ENCODE results near the gene MLX. TPM values are rescaled to one million over a fixed set of nuclear protein-coding genes. Genes with fewer than 3 reads are reported as not detected.

Gene MLX
- total RNA-seq, 2 experiments from 2014 or later: 38.4 to 39.7 TPM

GRCh38 chr17:42571435-42572225 is 4.7 kb downstream of the MLX start:
- Mint-ChIP-seq H3K27me3 (no peaks in the 10 kb centered on the region), H3K36me3 (peaks cover 53% of the 10 kb centered on the region), H3K4me3 (no peak overlapping the region), H3K27ac (peak overlapping the region; percentile 14), H3K9me3 (no peaks in the 10 kb centered on the region), H3K4me1 (ENCODE audit: low read depth) (peaks cover 36% of the 10 kb centered on the region)
- CTCF ChIA-PET: interaction anchor here (1.4 kb wide), 1 partner anchor 17 kb away, joined by 3 read pairs; no protein-coding TSS in a partner anchor
- POLR2A ChIA-PET: interaction anchor here (0.6 kb wide), 1 partner anchor 274 kb away, joined by 3 read pairs; no protein-coding TSS in a partner anchor
- DNase-seq: no peak
- intact Hi-C loops (cut with micrococcal nuclease): no loop called here

DNA sequence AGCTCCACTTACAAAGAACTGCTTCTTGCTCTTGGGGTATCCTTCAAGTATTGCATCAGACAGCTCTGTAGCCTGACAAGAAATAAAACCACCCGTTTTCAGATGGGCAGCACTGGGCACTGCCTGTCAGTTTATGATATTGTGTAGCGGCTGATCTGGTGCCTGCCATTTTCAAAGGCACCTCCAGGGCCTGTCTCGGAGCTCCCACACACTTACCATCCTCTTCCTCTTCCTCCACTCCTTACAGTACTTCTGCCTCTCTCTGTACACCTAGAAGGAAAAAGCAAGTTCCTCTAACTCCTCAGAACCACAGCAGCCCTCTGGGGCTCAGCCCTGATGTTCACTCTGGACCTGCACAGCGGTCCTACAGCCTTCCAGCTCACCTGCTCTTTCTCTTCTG is 6.2 kb downstream of the MLX start:
- no peak for DNase-seq
- ChIA-PET CTCF (no interaction called here), POLR2A (no interaction called here)
- intact Hi-C loops (cut with micrococcal nuclease): no loop called here
- Mint-ChIP-seq H3K4me3 (no peak overlapping the region), H3K9me3 (no peaks in the 10 kb centered on the region), H3K27ac (peak overlapping the region; percentile 19), H3K4me1 (ENCODE audit: low read depth) (peaks cover 34% of the 10 kb centered on the region), H3K36me3 (peaks cover 60% of the 10 kb centered on the region), H3K27me3 (no peaks in the 10 kb centered on the region)

DNA sequence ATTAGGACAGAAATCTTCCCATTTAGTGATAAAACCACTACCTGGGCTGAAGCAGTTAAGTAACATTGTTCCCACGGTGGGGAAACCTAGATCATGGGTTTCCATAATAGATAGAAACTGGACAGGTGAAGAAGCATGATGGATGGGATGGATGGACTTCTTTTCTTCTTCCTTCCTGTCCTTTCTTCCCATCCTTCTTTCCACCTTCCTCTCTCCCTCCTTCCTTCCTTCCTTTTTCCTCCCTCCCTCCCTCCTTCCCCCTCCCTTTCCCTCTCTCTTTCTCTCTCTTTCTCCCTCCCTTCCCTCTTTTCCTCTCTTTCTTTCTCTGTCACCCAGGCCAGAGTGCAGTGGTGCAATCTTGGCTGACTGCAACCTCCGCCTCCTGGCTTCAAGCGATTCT is 7.6 kb downstream of the MLX start:
- CTCF ChIA-PET: no interaction called here
- H3K4me1 Mint-ChIP-seq (ENCODE audit: low read depth): peaks cover 28% of the 10 kb centered on the region
- H3K4me3 Mint-ChIP-seq: no peak overlapping the region
- H3K27ac Mint-ChIP-seq: no peak overlapping the region
- H3K9me3 Mint-ChIP-seq: no peaks in the 10 kb centered on the region
- H3K27me3 Mint-ChIP-seq: no peaks in the 10 kb centered on the region
- DNase-seq: no peak
- POLR2A ChIA-PET: no interaction called here
- intact Hi-C loops (cut with micrococcal nuclease): no loop called here
- peaks cover 51% of the 10 kb centered on the region for H3K36me3 Mint-ChIP-seq

GRCh38 chr17:42577140-42577531 is 10.2 kb downstream of the MLX start:
- CTCF ChIA-PET: interaction anchor here (0.8 to 4.1 kb wide), 16 partner anchors 9 to 421 kb away, joined by 3 to 90 read pairs (median 12); partner anchors contain the start of genes BECN1, CCR10, MLX and RAMP2
- Mint-ChIP-seq H3K27me3 (no peaks in the 10 kb centered on the region), H3K9me3 (no peaks in the 10 kb centered on the region), H3K27ac (peak overlapping the region; percentile 97), H3K4me1 (ENCODE audit: low read depth) (peaks cover 28% of the 10 kb centered on the region), H3K4me3 (peak overlapping the region; percentile 91), H3K36me3 (peaks cover 45% of the 10 kb centered on the region)
- DNase-seq: no peak
- intact Hi-C loops (cut with micrococcal nuclease): loop anchor here (1.0 to 5.0 kb wide), 4 partner anchors 14 to 245 kb away; partner anchors contain the start of genes BECN1, COASY, RETREG3 and TUBG1
- POLR2A ChIA-PET: interaction anchor here (0.6 to 3.3 kb wide), 8 partner anchors 11 to 1876 kb away, joined by 3 to 38 read pairs (median 4); partner anchors contain the start of genes MLX, RETREG3 and TUBG1

- Mint-ChIP-seq H3K4me3 (peak within 1 kb of the TSS; percentile 91), H3K27ac (peak within 1 kb of the TSS; percentile 97), H3K27me3 (no peaks in the 10 kb centered on the region), H3K9me3 (no peaks in the 10 kb centered on the region), H3K4me1 (ENCODE audit: low read depth) (peaks cover 28% of the 10 kb centered on the region), H3K36me3 (peaks cover 44% of the 10 kb centered on the region)
- intact Hi-C loops (cut with micrococcal nuclease): loop anchor here (1.0 to 5.0 kb wide), 5 partner anchors 15 to 245 kb away; partner anchors contain the start of genes BECN1, COASY, RETREG3 and TUBG1
- CTCF ChIA-PET: interaction anchor here (0.6 to 4.1 kb wide), 54 partner anchors 10 to 586 kb away, joined by 3 to 90 read pairs (median 8); partner anchors contain the start of genes BECN1, CCR10, MLX and NAGLU
- POLR2A ChIA-PET: interaction anchor here (0.5 to 3.3 kb wide), 19 partner anchors 8 to 1876 kb away, joined by 3 to 38 read pairs (median 4); partner anchors contain the start of genes MLX, NAGLU, PSME3 and RETREG3
- DNase-seq: peak; percentile 98
Observed at GRCh38 chr17:42577532-42578281, 10.8 kb downstream of the MLX start, which contains the start of gene PSMC3IP. Gene PSMC3IP, minus strand, starts transcription at chr17:42577729. Its CDS starts 43 bp downstream, at chr17:42577686.

DNA sequence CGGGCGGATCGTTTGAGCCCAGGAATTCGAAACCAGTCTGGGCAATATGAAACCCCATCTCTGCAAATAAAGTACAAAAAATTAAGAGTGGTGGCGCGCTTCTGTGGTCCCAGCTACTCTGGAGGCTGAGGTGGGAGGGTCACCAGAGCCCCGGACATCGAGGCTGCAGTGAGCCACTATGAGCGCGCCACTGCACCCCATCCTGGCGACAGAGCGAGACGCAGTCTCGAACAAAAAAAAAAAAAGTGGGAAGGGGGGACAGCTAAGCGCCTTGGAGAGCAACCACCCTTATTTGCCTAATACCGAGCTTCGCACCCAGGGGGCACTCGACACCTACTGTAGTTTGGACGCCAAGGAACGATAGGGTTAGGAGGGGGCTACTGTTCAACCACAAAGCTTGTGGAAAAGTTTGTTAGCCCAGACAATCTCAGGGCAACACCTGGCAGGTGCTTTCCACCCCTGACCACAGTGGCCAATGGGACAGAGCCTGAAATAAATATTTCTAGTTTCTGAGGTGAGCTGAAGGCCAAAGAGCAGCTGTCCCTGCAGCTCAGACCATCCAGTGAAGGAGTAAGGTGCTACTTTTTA is 11.5 kb downstream of the MLX start:
- Mint-ChIP-seq H3K27me3 (no peaks in the 10 kb centered on the region), H3K27ac (peak overlapping the region; percentile 97), H3K9me3 (no peaks in the 10 kb centered on the region), H3K4me1 (ENCODE audit: low read depth) (peaks cover 25% of the 10 kb centered on the region), H3K4me3 (peak overlapping the region; percentile 91), H3K36me3 (peaks cover 43% of the 10 kb centered on the region)
- intact Hi-C loops (cut with micrococcal nuclease): loop anchor here (1.0 to 5.0 kb wide), 2 partner anchors 185 to 244 kb away; partner anchors contain the start of gene BECN1
- ChIA-PET CTCF (interaction anchor here (0.6 to 4.1 kb wide), 61 partner anchors 9 to 586 kb away, joined by 3 to 90 read pairs (median 6); partner anchors contain the start of genes BECN1, CCR10, MLX and NAGLU), POLR2A (interaction anchor here (0.5 to 3.3 kb wide), 18 partner anchors 9 to 760 kb away, joined by 3 to 38 read pairs (median 4); partner anchors contain the start of genes MLX, NAGLU, PSME3 and RETREG3)
- DNase-seq: peak; percentile 86

GRCh38 chr17:42579794-42580551 is 13.1 kb downstream of the MLX start:
- H3K36me3 Mint-ChIP-seq: peaks cover 40% of the 10 kb centered on the region
- intact Hi-C loops (cut with micrococcal nuclease): loop anchor here (5.0 kb wide), 1 partner anchor 242 kb away; the partner anchor contains the start of gene BECN1
- POLR2A ChIA-PET: no interaction called here

DNA sequence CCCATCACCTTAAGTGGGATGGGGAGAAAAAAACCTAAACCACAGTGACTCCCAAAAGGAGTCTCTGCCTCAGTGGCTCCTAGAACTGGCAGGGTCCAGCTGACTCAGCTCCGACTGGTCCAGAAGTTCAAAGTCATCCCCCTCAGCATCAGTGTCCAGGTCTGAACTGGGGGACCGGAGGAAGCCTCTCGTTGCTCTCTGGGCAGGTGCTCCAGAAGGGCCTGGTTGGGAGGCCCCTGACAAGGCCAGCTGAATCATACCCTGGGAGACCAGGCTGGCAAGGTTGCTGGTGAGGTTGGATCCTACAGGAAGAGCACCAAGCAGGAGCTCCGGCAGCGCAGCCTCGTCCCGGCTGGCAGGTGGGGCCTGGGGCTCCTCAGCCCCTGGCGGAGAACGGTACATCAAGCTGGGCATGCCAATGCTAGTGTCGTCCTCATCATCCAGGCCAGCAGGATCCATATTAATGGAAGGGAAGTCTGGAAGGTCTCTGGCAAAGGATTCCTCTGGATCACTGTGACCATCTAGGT is 14.9 kb downstream of the MLX start:
- Mint-ChIP-seq H3K9me3 (no peaks in the 10 kb centered on the region), H3K27ac (no peak overlapping the region), H3K27me3 (no peaks in the 10 kb centered on the region), H3K4me1 (ENCODE audit: low read depth) (peaks cover 9% of the 10 kb centered on the region), H3K4me3 (no peak overlapping the region), H3K36me3 (peaks cover 30% of the 10 kb centered on the region)
- intact Hi-C loops (cut with micrococcal nuclease): no loop called here
- CTCF ChIA-PET: interaction anchor here (0.7 to 1.1 kb wide), 2 partner anchors 181 to 182 kb away, joined by 3 read pairs; no protein-coding TSS in a partner anchor
- no peak for DNase-seq
- POLR2A ChIA-PET: no interaction called here

More at GRCh38 chr17:42579794-42580551, 13.1 kb downstream of the MLX start:
- no peak overlapping the region for H3K27ac Mint-ChIP-seq
- H3K9me3 Mint-ChIP-seq: no peaks in the 10 kb centered on the region
- H3K4me3 Mint-ChIP-seq: no peak overlapping the region
- peaks cover 21% of the 10 kb centered on the region for H3K4me1 Mint-ChIP-seq (ENCODE audit: low read depth)
- CTCF ChIA-PET: interaction anchor here (0.6 to 4.1 kb wide), 5 partner anchors 16 to 183 kb away, joined by 3 to 42 read pairs (median 4); partner anchors contain the start of genes RETREG3 and TUBG1
- no peak for DNase-seq
- H3K27me3 Mint-ChIP-seq: no peaks in the 10 kb centered on the region

- ChIA-PET CTCF (no interaction called here), POLR2A (no interaction called here)
- Mint-ChIP-seq H3K4me3 (no peak overlapping the region), H3K27me3 (no peaks in the 10 kb centered on the region), H3K36me3 (peaks cover 30% of the 10 kb centered on the region), H3K9me3 (no peaks in the 10 kb centered on the region), H3K27ac (peak overlapping the region; percentile 8), H3K4me1 (ENCODE audit: low read depth) (peaks cover 2% of the 10 kb centered on the region)
- DNase-seq: no peak
- intact Hi-C loops (cut with micrococcal nuclease): no loop called here
Observed at GRCh38 chr17:42584880-42585279, 18.0 kb downstream of the MLX start.

DNA sequence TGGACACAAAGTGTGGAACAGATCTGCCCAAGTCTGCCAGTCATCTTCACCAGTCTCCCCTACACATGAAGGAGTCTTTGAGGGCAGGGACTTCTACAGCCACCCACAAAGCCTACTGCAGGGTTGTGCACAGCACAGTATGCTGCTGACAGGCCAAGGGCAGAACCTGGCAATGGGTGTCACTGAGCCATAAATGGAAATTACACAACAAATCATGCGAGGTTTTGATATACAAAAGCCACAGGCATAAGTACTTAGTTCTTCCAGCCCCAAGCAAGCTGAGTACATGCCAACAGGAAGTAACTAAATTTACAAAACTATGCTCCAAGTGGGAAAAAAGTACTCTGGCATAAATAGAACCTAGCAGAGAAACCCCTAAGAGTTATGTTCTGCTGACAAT is 18.5 kb downstream of the MLX start:
- Mint-ChIP-seq H3K9me3 (no peaks in the 10 kb centered on the region), H3K4me1 (ENCODE audit: low read depth) (peaks cover 2% of the 10 kb centered on the region), H3K36me3 (peaks cover 30% of the 10 kb centered on the region), H3K27ac (peak overlapping the region; percentile 23), H3K4me3 (no peak overlapping the region), H3K27me3 (no peaks in the 10 kb centered on the region)
- ChIA-PET CTCF (no interaction called here), POLR2A (no interaction called here)
- intact Hi-C loops (cut with micrococcal nuclease): no loop called here
- DNase-seq: no peak

All from activated CD4-positive, alpha-beta memory T cell treated with anti-CD3 and anti-CD28 coated beads for 36 hours (primary cell).